Endothelial cell of umbilical vein (primary cell): Measurements from ENCODE around the gene ACSBG1. TPM values are rescaled to one million over a fixed set of nuclear protein-coding genes. Genes with fewer than 3 reads are reported as not detected.

Source experiments
- BruUV-seq: library from RNA; stranded (reverse); fragments of 400-500 nt; replicated peaks from 2 replicates; lab custom pipeline; 2021; lab: Mats Ljungman, UMichigan
- CTCF ChIA-PET: fragments of 300-600, 350-600 bp; sonication (Branson Sonifier 250); formaldehyde crosslinking; loops from one replicate; lab custom pipeline; 2021; ENCODE audit warnings: antibody characterized with exemption, inconsistent platforms; lab: Charles Lee
- POLR2A ChIA-PET: fragments of 300-600, 350-600 bp; sonication (Branson Sonifier 250); formaldehyde crosslinking; loops from one replicate; lab custom pipeline; 2021; ENCODE audit warnings: antibody characterized with exemption, inconsistent platforms; lab: Charles Lee
- DNase-seq: peaks from one replicate; pipeline ENCODE4 v3.0.0-alpha.2; 2011; ENCODE audit warnings: low read depth, low spot score
- FAIRE-seq: peaks from 2 replicates; lab custom pipeline; 2011; peaks lifted over from hg19 to GRCh38; lab: Jason Lieb, UNC
- H2AFZ ChIP-seq: 2 replicates; pipeline ENCODE4 v1.6.0; 2012; ENCODE audit warnings: low read depth, low read length, control low read depth, inconsistent platforms
- H3K27ac ChIP-seq: 2 replicates; pipeline ENCODE4 v1.5.1; 2011; ENCODE audit warnings: low read depth, mild to moderate bottlenecking, control low read depth, low read length, moderate library complexity; ENCODE audit not compliant: insufficient read depth
- H3K27me3 ChIP-seq, 2 experiments: 2 replicates each; pipeline versions ENCODE4 v1.6.0 to v1.6.1; 2011; ENCODE audit warnings: low read length in 2 of 2, mixed read lengths in 1 of 2; ENCODE audit not compliant: control insufficient read depth in 2 of 2, insufficient read depth in 2 of 2
- H3K36me3 ChIP-seq, 2 experiments: 2 replicates in 1 of 2; 3 replicates in 1 of 2; pipeline ENCODE4 v1.5.1; 2011; ENCODE audit warnings: low read length in 2 of 2, mild to moderate bottlenecking in 1 of 2, moderate library complexity in 1 of 2; ENCODE audit not compliant: control insufficient read depth in 2 of 2, insufficient read depth in 2 of 2; ENCODE audit errors: extremely low read depth in 1 of 2
- H3K4me1 ChIP-seq: 3 replicates; pipeline ENCODE4 v1.5.1; 2011; ENCODE audit warnings: mild to moderate bottlenecking, low read length; ENCODE audit not compliant: control insufficient read depth, insufficient read depth; ENCODE audit errors: extremely low read depth
- H3K4me2 ChIP-seq: 2 replicates; pipeline ENCODE4 v1.6.1; 2011; ENCODE audit warnings: low read length, control low read depth, mixed read lengths; ENCODE audit not compliant: insufficient read depth
- H3K4me3 ChIP-seq, 3 experiments: fragments of 200-600 bp in 1 of 3; sonication (generic), shearing (Covaris generic) in 1 of 3; replicated peaks in 1 of 3; 2 replicates each; pipeline ENCODE4 v1.5.1; 2011 to 2016; ENCODE audit warnings: control low read depth in 3 of 3, low read length in 3 of 3, mild to moderate bottlenecking in 2 of 3, inconsistent platforms in 1 of 3, low read depth in 1 of 3, moderate library complexity in 1 of 3; ENCODE audit not compliant: insufficient read depth in 1 of 3
- H3K79me2 ChIP-seq: 2 replicates; pipeline ENCODE4 v1.6.0; 2012; ENCODE audit warnings: low read length, inconsistent platforms; ENCODE audit not compliant: control insufficient read depth, insufficient read depth
- H3K9ac ChIP-seq: replicated peaks from 2 replicates; pipeline ENCODE3; 2011; ENCODE audit warnings: low read length, control low read depth; ENCODE audit not compliant: insufficient read depth; ENCODE audit errors: extremely low read depth
- H3K9me1 ChIP-seq: replicated peaks from 3 replicates; pipeline ENCODE4 v1.6.0; 2011; ENCODE audit warnings: mild to moderate bottlenecking, low read length; ENCODE audit not compliant: control insufficient read depth, insufficient read depth; ENCODE audit errors: extremely low read depth
- H3K9me3 ChIP-seq: replicated peaks from 2 replicates; pipeline ENCODE4 v1.5.1; 2012; ENCODE audit warnings: low read length, inconsistent platforms; ENCODE audit not compliant: control insufficient read depth, insufficient read depth
- H4K20me1 ChIP-seq: replicated peaks from 2 replicates; pipeline ENCODE3; 2011; ENCODE audit warnings: mild to moderate bottlenecking, low read length; ENCODE audit not compliant: control insufficient read depth, insufficient read depth; ENCODE audit errors: extremely low read depth
- EZH2 ChIP-seq: IDR thresholded peaks from 2 replicates; pipeline ENCODE4 v1.6.1; 2012; ENCODE audit warnings: borderline replicate concordance, low read depth, mild to moderate bottlenecking, moderate library complexity, low read length, inconsistent platforms; ENCODE audit not compliant: severe bottlenecking
- FOS ChIP-seq: IDR thresholded peaks from 2 replicates; pipeline ENCODE4 v1.6.1; 2011; ENCODE audit warnings: mild to moderate bottlenecking, low read length, moderate library complexity, borderline replicate concordance; ENCODE audit not compliant: insufficient read depth
- GATA2 ChIP-seq: IDR thresholded peaks from 2 replicates; pipeline ENCODE4 v1.7.0; 2011; ENCODE audit warnings: low read depth, mild to moderate bottlenecking, moderate library complexity, mixed read lengths, low read length; ENCODE audit not compliant: insufficient read length, insufficient read depth
- JUN ChIP-seq: IDR thresholded peaks from 2 replicates; pipeline ENCODE4 v1.6.1; 2011; ENCODE audit warnings: borderline replicate concordance, low read depth; ENCODE audit not compliant: insufficient read length, insufficient read depth
- MYC ChIP-seq: IDR thresholded peaks from one replicate; pipeline ENCODE4 v1.6.1; 2011; ENCODE audit warnings: mild to moderate bottlenecking, low read depth, low read length
- POLR2A ChIP-seq: IDR thresholded peaks from 2 replicates; pipeline ENCODE4 v1.6.1; 2012; ENCODE audit warnings: low read depth, mild to moderate bottlenecking, control low read depth, low read length
- POLR2AphosphoS5 ChIP-seq: IDR thresholded peaks from 2 replicates; pipeline ENCODE4 v1.6.1; 2012; ENCODE audit warnings: low read depth, mild to moderate bottlenecking, control low read depth, low read length, moderate library complexity; ENCODE audit not compliant: insufficient read depth
- dilution Hi-C: fragments of 300-500 bp; cut with MboI; formaldehyde crosslinking; loops from one replicate; pipeline ENCODE4 v1.15.0; 2019; ENCODE audit warnings: low sequenced_read_pairs; ENCODE audit not compliant: extremely low pct_ligation_motif_present
- intact Hi-C: fragments of 100-400 bp; cut with micrococcal nuclease; formaldehyde crosslinking; loops from one replicate; pipeline ENCODE4 v1.10.0; 2022
- polyA plus RNA-seq, 4 experiments: library from polyadenylated mRNA; depleted of rRNA in 3 of 4; stranded (reverse) in 3 of 4; unstranded in 1 of 4; fragments of >200 nt; gene quantifications; 2 replicates each; pipeline versions ENCODE4 v1.2.1 to v1.2.3, GENCODE V29; 2011 to 2012; ENCODE audit warnings: missing spikeins in 1 of 4
- total RNA-seq: library from RNA; stranded (reverse); gene quantifications from 2 replicates; pipeline ENCODE4 v1.2.3, GENCODE V29; 2021
- TF ChIP-seq, protein P1 (sequence below): IDR thresholded peaks from 2 replicates; pipeline ENCODE4 v1.6.1; 2011; ENCODE audit not compliant: insufficient read depth, insufficient read length
- TF ChIP-seq, protein P2 (sequence below), 2 donors: IDR thresholded peaks; 1 replicate in 1 of 2; 2 replicates in 1 of 2; pipeline ENCODE4 v1.5.1; 2011; ENCODE audit warnings: low read length in 2 of 2, mild to moderate bottlenecking in 2 of 2, moderate library complexity in 2 of 2, control low read depth in 1 of 2, inconsistent platforms in 1 of 2, low read depth in 1 of 2; ENCODE audit not compliant: insufficient read depth in 1 of 2; ENCODE audit errors: extremely low read depth in 1 of 2

The ACSBG1 gene
- total and polyA plus RNA-seq, 2 donors (not counting 3 experiments of a cell fraction or from before 2014, with no cell fraction given), result not detected

DNA sequence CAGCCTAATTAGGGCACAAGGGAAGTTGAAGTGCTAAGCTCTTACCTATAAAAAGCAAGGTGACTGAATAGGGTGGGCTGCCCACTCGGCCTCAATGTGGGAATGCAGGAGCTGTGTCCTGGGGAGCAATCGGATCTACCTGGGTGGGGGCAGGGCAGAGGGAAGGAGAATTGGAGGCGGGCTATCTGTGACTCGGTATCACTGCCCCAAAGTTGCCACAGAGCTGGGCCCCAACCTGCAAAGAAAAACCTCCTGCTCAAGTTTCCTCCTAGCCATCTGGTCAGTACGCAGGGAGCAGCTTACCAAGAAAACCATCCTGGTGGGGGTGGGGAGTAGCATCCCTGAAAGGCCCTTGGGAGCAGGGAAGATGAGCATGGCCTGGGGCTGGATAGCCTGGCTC is 113.8 kb downstream of the ACSBG1 start:
- H3K9me1 ChIP-seq, result no peaks in the 10 kb centered on the region
- DNase-seq, result no peak
- H3K79me2 ChIP-seq, result no peaks in the 10 kb centered on the region
- no peak overlapping the region for H3K9ac ChIP-seq
- ChIA-PET CTCF (interaction anchor here (1.3 to 2.4 kb wide), 3 partner anchors 11 to 75 kb away, joined by 4 to 12 read pairs (median 11); partner anchors contain the start of gene CIB2), POLR2A (no interaction called here)
- no peaks in the 10 kb centered on the region for H3K4me1 ChIP-seq
- no peaks in the 10 kb centered on the region for H4K20me1 ChIP-seq
- H2AFZ ChIP-seq, result no peak overlapping the region
- BruUV-seq, result no TSS peak
- H3K4me3 ChIP-seq, result no peak overlapping the region
- H3K27ac ChIP-seq, result no peak overlapping the region
- H3K36me3 ChIP-seq, result no peaks in the 10 kb centered on the region
- no peak for TF ChIP-seq FOS
- TF ChIP-seq EZH2, result no peak
- no peak for TF ChIP-seq MYC
- TF ChIP-seq POLR2AphosphoS5, result no peak
- no peak for TF ChIP-seq JUN
- no peak for TF ChIP-seq POLR2A
- TF ChIP-seq, protein P1, sequence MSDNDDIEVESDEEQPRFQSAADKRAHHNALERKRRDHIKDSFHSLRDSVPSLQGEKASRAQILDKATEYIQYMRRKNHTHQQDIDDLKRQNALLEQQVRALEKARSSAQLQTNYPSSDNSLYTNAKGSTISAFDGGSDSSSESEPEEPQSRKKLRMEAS, result no peak
- no peak for TF ChIP-seq GATA2
- TF ChIP-seq, protein P2, sequence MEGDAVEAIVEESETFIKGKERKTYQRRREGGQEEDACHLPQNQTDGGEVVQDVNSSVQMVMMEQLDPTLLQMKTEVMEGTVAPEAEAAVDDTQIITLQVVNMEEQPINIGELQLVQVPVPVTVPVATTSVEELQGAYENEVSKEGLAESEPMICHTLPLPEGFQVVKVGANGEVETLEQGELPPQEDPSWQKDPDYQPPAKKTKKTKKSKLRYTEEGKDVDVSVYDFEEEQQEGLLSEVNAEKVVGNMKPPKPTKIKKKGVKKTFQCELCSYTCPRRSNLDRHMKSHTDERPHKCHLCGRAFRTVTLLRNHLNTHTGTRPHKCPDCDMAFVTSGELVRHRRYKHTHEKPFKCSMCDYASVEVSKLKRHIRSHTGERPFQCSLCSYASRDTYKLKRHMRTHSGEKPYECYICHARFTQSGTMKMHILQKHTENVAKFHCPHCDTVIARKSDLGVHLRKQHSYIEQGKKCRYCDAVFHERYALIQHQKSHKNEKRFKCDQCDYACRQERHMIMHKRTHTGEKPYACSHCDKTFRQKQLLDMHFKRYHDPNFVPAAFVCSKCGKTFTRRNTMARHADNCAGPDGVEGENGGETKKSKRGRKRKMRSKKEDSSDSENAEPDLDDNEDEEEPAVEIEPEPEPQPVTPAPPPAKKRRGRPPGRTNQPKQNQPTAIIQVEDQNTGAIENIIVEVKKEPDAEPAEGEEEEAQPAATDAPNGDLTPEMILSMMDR (IDR thresholded peaks at IDR 0.05; ENCODE audit: extremely low read depth in 1 of 2, insufficient read depth in 1 of 2, low read depth in 1 of 2, low read length in 2 of 2), result no peak
- intact Hi-C loops, result no loop called here
- H3K9me3 ChIP-seq, result no peaks in the 10 kb centered on the region
- no peak for FAIRE-seq
- no peaks in the 10 kb centered on the region for H3K27me3 ChIP-seq
- H3K4me2 ChIP-seq, result no peak overlapping the region
- dilution Hi-C loops, result no loop called here

Other genes with a start within 250 kb of the ACSBG1 start
- gene TBC1D2B, start 156.9 kb downstream of the ACSBG1 start, total RNA-seq, result 45.4 and 46.1 TPM in 2 replicates
- 30.1 and 30.8 TPM in 2 replicates for gene TBC1D2B, start 156.9 kb downstream of the ACSBG1 start, polyA plus RNA-seq
- not detected in 2 replicates for gene SH2D7, start 142.0 kb downstream of the ACSBG1 start, total RNA-seq
- not detected in 2 replicates for gene SH2D7, start 142.0 kb downstream of the ACSBG1 start, polyA plus RNA-seq
- gene CIB2, start 103.1 kb downstream of the ACSBG1 start, total RNA-seq, result 2.5 and 4.0 TPM in 2 replicates
- gene CIB2, start 103.1 kb downstream of the ACSBG1 start, polyA plus RNA-seq, result 6.4 and 7.7 TPM in 2 replicates
- gene IDH3A, start 85.2 kb downstream of the ACSBG1 start, total RNA-seq, result 62.8 and 63.9 TPM in 2 replicates
- 28.6 and 35.5 TPM in 2 replicates for gene IDH3A, start 85.2 kb downstream of the ACSBG1 start, polyA plus RNA-seq
- gene DNAJA4, start 30.0 kb upstream of the ACSBG1 start, total RNA-seq, result 20.2 and 21.3 TPM in 2 replicates
- 15.4 and 17.3 TPM in 2 replicates for gene DNAJA4, start 30.0 kb upstream of the ACSBG1 start, polyA plus RNA-seq
- gene SKIC8, start 65.0 kb upstream of the ACSBG1 start, total RNA-seq, result 49.0 and 49.7 TPM in 2 replicates
- gene SKIC8, start 65.0 kb upstream of the ACSBG1 start, polyA plus RNA-seq, result 74.0 and 95.0 TPM in 2 replicates
- gene CRABP1, start 105.8 kb upstream of the ACSBG1 start, total RNA-seq, result not detected in 2 replicates
- 0.11 TPM in 1 of 2 replicates, not detected in the other for gene CRABP1, start 105.8 kb upstream of the ACSBG1 start, polyA plus RNA-seq
- gene IREB2, start 203.7 kb upstream of the ACSBG1 start, total RNA-seq, result 51.4 and 54.3 TPM in 2 replicates
- 10.3 and 12.7 TPM in 2 replicates for gene IREB2, start 203.7 kb upstream of the ACSBG1 start, polyA plus RNA-seq